GM21529 (cell line): Measurements from ENCODE around the gene EPS15.
"Not testable (repeated sequence)": the region's sequence is repeated elsewhere in the genome, so short reads cannot be mapped to it uniquely, and the experiment has no call there.

Experiments used
- ATAC-seq: cut with Tn5 transposase; IDR thresholded peaks from one replicate; pipeline ENCODE4 v1.9.1; 2021; ENCODE audit not compliant: unreplicated experiment

EPS15 gene

DNA sequence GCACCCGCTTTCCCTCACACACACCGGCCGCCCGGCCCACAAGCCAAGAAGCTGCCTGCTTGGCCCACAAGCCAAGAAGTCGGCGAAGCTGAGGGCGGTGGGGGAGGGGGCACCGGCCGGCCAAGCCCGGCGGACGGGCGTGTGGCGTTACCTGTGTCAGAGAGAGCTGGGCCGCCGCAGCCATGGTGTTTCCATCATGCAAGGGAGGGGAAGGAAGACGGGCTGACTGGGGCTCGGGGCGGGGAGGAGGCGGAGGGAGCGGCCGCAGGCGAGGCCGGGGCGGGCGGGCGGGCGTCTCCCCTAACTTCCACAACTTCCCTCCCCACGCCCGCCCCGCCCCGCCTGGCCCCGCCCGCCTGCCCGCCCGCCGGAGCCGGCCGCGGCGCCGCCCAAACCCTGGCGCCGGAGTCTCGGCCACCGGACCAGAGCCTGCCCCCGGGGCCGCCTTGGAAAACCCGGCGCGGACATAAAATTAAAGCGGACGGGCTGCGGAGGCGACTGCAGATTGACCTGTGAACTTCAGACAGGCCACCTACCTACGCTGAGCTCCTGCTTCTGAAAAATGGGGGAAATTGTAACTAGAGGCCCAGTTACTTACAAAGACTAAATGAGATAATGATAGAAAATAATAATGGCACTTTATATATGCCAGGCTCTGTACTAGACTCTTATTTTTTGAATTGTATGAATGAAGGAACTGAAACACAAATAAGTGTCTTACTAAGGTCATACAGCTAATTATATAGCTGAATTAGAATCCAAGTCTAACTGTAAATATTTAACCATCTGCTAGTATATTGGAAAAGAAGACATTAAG, at the start of gene EPS15:
TSS of gene EPS15 (minus strand) at position 219 of the 817 bp plus-strand sequence. CDS start at position 184, 35 bp downstream.
- ATAC-seq = peak; percentile 49

DNA sequence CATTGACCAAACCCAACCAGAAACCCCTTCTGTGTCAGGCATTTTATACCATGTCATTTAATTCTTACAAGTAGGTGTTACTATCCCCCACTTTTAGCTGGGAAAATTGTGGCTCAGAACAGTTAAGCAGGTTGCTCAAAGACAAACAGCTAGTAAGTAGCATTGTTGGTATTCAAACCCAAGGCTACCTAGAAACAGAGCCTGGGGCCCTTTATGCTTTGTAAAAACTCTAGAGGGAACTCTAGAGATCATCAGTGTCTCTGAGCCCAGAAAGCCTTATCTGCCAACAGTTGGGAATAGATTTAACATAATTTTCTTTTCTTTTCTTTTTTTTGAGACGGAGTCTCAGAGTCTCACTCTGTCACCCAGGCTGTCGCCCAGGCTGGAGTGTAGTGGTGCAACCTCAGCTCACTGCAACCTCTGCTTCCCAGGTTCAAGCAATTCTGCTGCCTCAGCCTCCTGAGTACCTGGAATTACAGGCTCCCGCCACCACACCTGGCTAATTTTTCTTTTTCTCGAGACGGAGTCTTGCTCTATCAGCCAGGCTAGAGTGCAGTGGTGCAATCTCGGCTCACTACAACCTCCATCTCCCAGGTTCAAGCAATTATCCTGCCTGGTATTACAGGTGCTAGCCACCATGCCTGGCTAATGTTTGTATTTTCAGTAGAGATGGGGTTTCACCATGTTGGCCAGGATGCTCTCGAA, 49.3 kb upstream of the EPS15 start:
- ATAC-seq = no peak

DNA sequence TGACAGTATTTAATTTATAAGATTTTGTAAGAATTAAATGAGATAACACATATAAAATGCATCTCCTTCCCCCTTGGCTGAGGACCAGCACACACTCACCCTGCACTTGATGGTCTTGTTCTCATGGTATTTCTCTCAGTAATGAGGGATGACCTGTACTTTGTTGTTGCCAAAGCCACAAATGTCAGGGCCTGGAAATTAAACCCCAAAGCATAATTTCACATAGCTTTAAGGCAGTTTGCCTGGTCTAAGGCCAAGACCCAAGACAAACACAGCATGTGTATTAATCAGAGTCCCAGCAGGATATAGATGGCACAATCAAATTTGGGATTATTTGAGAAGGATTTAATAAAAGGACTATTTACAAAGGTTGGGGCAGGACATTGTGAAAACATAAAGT, 48.6 kb upstream of the EPS15 start:
- ATAC-seq = no peak

DNA sequence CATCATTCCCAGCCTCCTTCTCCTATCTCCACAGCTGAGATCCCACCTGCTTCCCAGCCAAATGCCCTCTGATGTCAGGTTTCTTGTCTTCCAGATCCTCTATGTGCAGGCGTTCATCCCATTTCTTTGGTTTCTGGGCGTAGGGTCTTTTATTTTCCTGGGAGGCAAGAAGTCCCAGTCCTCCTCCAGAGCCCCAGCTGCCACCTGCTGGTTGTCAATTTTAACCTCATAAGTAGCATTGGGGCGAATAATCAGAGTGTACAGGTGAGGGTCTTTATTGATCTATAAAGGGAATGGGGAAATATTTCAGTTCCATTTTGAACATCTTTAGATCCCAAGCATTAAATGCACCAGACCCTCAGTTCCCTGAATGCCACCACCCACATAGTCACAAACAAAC, 47.2 kb upstream of the EPS15 start:
- no peak for ATAC-seq

DNA sequence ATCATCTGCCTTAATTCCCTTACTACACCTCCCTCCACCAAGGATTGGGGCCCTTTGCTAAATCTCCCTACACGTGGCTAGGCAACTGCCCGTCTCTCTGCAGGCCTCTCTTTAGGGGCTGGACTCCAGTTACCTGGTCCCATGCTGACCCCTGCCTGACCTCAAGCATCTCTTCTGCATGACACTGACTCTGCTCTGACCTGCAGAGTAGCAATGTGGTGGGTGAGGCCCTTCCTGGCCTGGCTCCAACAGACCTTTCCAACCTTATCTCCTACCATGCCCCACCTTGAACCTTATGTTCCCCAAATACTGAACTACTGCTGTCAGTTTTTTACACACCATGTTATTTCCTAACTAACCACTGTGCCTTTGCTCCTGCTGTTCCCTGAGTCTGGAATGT, 45.9 kb upstream of the EPS15 start:
- ATAC-seq = no peak

DNA sequence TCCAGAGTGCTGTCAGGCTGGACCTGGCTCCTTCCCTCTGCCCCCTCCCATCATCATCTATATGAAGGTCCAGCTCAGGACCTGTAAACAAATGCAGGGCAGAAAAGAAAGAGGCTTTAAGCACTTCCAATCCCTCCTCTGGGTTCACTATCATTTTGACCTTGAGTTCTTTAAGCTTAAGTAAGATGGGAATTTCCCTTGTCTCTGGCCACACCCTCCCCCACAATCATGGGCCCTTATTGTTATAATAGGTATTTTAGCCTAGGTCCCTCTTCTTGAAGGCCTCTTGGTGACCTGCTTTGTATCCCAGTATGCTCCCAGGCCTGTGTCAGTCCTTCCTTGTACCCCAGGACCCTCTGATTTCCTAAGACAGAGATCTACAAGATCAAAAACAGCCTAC, 45.1 kb upstream of the EPS15 start:
- peak; percentile 55 for ATAC-seq

DNA sequence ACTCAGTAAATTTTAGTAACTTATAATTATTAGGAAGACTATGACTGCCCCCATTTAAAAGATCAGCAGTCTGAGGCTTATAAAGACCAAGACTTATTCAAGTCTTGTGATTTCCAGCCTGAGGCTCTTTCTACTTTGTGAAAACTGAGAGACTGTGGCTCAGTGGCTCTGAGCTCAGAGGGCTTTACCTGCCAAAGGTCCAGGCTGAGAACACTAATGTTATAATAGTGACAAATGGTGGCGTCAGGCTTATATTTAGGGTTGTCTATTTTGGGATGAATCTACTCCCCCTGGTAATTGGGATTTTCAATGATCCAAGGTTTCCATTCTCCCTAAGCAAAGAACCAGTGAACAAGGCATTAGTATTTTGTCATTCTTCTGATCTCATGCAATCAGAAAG, 42.6 kb upstream of the EPS15 start:
- ATAC-seq = no peak

DNA sequence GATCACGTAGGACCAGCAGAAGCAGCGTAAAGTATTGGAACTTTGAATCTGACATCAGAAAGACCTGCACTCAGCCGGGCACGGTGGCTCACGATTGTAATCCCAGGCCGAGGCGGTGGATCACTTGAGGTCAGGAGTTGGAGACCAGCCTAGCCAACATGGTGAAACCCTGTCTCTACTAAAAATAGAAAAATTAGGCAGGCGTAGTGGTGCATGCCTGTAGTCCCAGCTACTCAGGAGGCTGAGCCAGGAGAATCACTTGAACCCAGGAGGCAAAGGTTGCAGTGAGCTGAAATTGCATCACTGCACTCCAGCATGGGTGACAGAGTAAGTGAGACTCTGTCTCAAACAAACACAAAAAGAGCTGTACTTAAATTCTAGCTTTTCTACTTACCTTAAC, 41.8 kb upstream of the EPS15 start:
- ATAC-seq = not testable (repeated sequence)

DNA sequence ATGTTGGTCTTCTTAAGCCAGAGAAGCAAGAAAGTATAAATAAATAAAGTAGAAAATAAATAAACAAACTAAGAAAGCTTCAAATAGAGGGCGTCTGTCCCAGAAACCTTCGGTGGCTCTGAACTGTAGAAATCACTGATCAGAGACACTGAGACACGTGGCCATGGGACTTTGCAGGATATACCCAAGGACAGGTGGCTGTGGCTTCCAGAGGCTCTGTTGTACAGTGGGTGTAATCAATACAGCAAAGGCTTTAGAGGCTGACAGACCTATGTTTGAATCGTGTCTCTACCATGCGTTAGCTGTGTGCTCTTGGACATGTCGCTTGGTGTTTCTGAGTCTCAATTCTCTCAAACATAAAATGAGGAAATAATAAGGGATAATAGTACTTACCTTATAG, 41.0 kb upstream of the EPS15 start:
- no peak for ATAC-seq

DNA sequence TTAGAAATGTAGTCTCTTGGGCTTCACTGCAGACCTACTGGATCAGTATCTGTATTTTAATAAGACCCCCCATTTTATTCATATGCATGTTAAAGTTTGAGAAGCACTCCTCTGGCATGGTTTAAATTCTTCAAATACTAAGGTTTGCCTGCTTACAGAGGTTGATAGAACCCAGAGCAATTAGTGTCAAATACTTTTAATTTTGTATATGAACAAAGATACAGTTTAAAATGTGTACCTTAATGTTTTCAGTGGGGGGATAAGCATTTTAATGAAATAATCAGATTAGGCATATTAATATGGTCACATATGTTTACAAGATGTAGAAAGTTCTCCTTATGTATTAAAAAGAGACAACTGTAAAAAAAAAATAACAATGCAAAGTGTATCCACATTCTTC, 40.4 kb upstream of the EPS15 start:
- ATAC-seq = no peak

DNA sequence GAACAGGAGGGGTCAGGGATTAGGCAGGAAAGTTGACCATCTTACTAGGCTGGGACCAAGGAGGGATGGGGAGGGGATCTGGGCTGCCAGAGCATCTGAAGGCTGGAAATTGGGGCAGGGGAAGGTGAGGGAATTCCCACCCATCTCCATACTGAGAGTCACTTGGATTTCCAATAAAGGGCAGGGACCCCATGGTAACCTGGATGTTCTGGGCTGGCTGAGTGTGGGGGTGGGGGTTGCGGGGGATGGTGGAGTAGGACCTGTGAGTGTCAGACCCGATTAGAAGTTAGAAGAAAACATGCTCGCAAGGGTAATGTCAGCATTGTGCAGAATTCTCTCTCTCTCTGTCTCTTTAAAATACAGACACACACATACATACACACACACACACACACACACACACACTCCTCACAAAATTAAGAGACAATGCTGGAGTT, 40.0 kb upstream of the EPS15 start:
- ATAC-seq = no peak

DNA sequence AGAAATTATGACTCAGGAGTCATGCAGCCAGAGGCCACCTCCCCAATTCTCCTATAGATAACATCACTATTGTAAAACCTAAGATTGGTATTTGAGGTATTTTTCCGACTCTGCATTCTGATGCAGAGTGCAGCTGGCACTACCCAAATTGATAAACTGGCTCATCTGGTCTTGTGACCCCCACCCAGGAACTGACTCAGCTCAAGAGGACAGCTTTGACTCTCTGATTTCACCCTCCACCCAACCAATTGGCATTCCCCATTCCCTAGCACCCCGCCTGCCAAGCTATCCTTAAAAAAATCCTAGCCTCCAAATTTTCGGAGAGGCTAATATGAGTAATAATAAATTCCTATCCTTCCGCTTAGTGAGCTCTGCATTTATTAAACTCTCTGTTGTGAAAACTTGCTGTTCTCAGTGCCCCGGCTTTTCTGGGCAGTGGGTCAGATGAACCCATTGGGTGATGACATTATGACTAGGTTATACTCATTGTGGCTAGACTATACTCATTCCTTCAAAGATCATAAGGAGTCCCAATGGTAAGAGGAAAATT, 39.4 kb upstream of the EPS15 start:
- no peak for ATAC-seq

DNA sequence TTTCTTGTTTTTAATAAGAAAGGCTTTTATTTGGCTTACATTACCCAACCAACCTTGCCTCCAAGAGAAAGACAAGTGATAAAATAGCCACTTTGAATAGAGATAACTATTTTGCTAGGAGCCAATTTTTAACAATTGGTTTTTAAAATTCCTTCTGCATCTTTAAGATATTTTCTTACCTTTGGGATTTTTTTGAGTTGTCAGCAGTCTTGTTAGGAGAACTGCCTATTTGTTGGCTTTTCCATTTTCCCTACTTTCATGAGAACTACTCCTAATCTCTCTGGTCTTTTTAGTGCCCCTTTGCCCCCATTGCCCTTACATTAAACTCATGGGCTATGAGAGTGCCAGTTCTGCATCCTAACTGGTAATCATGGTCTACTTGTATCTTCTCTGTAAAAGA, 38.1 kb upstream of the EPS15 start:
- no peak for ATAC-seq

DNA sequence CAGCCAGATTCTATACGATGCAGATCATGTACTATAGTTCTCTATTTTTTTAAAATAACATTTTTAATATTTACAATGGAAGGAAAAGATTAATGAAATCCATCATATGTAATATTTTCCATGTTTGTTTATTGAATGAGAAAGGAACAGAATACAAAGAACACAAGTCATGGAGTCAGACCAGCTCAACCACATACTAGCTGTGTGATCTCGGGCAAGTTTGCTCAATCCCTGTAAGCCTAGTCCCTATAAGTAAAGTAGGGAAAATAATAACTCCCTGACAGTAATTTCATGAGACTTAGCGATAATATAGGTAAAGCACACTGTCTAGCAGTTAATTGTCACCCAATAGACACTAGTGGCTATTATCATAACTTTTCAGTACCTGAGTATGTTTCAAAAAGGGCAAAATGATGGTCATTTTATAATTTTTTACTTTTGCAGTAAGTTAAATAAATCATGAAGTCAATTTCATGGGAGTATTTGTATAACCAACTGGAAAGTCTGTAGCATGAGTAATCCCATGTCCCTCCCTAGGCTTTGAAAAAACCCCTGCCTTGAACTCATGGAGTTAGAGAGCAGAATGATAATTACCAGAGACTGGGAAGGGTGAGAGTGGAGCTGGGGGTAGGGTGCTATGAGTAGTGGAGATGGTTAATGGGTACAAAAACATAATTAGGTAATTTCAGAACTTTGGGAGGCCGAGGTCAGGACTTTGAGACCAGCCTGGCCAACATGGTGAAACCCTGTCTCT, 37.0 kb upstream of the EPS15 start:
- ATAC-seq = no peak

DNA sequence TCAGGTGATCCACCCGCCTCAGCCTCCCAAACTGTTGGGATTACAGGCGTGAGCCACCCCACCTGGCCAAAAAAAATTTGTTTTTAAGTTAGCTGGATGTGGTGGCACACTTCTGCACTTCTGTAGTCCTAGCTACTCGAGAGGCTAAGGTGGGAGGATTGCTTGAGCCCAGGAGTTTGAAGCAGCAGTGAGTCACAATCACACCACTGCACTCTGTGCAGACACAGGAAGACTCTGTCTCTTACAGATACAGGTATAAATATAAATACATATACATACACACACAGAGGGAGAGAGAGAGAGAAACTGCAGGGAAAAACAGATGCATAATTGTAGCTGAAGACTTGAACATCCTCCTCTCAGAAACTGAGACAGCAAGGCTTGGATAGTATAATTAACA, 34.8 kb upstream of the EPS15 start:
- ATAC-seq = no peak

DNA sequence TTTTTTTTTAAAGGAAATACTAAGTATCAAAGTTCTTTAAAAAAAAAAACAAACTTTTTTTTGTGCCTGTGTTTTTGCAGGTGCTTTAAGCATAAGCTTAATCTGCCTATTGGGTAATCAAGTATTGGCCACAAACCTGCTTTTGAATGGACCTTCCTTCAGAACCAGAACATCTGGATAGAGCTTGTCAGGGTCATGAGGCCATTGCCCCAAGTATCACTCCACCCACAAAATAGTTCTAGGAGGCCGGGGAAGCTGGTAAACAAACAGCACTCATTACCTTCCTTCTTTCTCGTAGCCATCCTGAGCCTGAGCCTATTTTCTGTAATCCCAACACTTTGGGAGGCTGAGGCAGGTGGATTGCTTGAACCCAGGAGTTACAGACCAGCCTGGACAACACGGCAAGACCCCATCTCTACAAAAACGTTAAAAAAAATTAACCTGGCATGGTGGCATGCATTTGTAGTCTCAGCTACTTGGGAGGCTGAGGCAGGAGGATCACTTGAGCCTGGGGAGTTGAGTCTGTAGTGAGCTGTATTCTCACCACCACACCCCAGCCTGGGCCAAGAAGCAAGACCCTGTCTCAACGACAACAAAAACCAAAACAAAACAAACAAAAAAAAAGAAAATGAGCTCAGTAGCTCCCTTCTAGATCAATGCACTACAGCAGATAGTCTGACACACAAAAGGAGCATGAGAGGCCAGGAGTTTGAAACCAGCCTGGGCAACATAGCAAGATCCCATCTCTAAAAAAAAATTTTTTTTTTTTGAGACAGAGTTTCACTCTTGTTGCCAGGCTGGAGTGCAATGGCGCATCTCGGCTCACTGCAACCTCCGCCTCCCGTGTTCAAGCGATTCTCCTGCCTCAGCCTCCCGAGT, 34.1 kb upstream of the EPS15 start:
- no peak for ATAC-seq

DNA sequence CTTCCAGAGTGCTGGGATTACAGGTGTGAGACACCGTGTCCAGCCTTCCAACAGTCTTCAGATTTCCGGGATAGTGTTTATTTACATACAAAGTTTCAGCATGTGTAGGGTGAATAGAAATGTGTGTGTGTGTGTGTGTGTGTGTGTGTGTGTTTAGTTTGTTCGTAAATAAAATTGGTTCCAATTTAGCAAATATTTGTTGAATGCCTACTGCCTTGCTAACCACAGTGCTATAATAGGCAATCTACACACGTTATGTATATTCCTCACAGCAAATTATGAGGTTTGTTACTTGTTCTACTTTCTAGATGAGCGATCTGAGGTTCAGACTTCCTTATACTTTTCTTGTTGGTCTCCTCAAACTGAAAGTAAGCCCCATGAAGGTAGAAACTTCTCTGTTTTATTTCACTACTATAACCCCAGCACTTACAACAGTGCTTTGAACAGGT, 32.8 kb upstream of the EPS15 start:
- no peak for ATAC-seq

DNA sequence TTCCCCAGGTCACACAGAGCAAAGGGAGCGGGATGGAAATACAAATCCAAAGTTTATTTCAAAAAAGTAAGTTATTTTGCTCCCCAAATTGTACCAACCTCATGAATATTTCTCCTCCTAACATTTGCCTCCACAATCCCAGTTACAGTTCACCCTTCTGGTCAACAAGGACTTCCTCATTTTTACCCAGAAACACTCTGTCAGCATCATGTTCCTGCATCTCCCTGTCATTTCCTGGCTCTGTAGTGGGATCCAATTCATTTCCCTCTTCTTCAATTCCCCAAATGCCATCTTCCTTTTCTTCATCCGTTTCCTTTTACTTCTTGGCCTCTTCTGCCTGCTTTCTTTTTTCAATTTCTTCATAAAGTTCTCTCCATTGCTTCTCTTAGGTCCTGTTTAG, 32.0 kb upstream of the EPS15 start:
- ATAC-seq = no peak

DNA sequence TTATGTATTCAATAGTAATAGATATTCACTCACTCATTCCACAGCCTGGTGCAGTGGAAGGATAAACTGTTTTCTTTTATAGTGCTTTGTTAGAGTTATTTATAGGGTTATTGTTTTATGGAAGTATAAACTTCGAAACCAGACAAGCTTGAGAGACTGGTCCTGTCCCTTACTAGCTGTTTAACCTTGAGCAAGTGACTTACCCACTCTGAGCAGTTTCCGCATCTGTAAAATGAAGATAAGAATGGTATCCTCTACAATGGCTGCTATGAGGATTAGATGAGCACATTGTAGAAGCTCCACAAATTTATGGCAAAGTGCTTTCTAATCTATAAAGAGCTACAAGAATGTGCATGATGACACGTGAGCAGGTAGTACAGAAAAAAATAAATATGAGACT, 30.8 kb upstream of the EPS15 start:
- ATAC-seq = no peak

DNA sequence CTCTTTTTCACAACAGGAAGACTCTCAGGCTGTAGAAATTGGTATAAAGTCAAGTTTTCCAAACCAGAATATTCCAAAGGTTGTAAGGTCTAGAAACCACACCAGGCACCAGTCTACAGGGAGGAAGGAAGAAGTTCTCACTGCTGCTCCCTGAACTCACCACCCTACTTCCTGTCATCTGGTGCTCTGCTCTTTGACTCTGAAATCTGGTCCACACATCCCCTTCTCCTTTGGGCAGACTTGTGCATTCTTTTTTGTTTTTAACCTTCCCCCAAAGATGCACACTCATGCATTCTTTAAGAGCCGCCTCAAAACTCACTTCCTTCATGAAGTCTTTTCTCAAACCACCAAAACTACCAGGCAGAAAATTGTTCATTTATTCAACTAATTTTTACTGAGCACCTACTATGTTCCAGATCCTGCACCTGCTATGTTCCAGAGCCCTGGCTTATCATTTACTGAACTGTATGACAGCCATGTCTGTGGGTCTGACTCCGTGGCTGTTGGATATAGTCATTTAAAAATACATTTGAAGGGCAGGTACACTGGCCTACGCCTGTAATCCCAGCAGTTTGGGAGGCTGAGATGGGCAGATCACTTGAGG, 30.1 kb upstream of the EPS15 start:
- no peak for ATAC-seq
